Astrocyte (in vitro differentiated cells and primary cell): ENCODE data around the gene SLC2A13.

ENCODE experiments used
- EZH2 ChIP-seq: IDR thresholded peaks from 2 replicates; pipeline ENCODE4 v1.6.1; 2012; ENCODE audit warnings: mild to moderate bottlenecking, low read length, inconsistent platforms; ENCODE audit not compliant: insufficient read depth
- TF ChIP-seq, protein P1 (sequence below): IDR thresholded peaks from 2 replicates; pipeline ENCODE4 v1.5.1; 2011; ENCODE audit warnings: low read depth, mild to moderate bottlenecking, inconsistent platforms, low read length, moderate library complexity; ENCODE audit not compliant: insufficient read depth

DNA sequence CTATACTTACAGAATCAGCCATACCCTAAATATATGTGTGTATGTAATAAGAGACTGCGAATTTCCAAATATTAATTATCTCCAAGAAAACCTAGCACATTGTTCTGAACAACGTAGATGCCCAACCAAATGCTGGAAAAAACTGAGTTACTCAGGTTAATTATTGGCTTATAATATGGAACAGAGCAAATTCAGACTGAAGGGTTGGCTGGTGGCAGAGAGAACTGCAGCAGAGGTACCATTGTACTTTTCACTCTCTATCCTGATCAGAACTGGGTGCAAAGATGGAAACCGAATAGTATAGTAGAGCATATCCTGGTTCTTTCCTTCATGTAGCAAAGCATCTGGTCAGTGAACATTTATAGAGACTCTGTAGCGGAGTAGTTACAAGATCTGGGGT is 185.7 kb downstream of the SLC2A13 start:
- TF ChIP-seq, protein P1, sequence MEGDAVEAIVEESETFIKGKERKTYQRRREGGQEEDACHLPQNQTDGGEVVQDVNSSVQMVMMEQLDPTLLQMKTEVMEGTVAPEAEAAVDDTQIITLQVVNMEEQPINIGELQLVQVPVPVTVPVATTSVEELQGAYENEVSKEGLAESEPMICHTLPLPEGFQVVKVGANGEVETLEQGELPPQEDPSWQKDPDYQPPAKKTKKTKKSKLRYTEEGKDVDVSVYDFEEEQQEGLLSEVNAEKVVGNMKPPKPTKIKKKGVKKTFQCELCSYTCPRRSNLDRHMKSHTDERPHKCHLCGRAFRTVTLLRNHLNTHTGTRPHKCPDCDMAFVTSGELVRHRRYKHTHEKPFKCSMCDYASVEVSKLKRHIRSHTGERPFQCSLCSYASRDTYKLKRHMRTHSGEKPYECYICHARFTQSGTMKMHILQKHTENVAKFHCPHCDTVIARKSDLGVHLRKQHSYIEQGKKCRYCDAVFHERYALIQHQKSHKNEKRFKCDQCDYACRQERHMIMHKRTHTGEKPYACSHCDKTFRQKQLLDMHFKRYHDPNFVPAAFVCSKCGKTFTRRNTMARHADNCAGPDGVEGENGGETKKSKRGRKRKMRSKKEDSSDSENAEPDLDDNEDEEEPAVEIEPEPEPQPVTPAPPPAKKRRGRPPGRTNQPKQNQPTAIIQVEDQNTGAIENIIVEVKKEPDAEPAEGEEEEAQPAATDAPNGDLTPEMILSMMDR, result no peak
- TF ChIP-seq EZH2, result no peak
